ENCODE data around the gene GNAS. TPM values are rescaled to one million over a fixed set of nuclear protein-coding genes. Genes with fewer than 3 reads are reported as not detected.

The GNAS gene
- total and polyA plus RNA-seq, 3 experiments from 2014 or later = 218 to 666 (median 637) TPM

DNA sequence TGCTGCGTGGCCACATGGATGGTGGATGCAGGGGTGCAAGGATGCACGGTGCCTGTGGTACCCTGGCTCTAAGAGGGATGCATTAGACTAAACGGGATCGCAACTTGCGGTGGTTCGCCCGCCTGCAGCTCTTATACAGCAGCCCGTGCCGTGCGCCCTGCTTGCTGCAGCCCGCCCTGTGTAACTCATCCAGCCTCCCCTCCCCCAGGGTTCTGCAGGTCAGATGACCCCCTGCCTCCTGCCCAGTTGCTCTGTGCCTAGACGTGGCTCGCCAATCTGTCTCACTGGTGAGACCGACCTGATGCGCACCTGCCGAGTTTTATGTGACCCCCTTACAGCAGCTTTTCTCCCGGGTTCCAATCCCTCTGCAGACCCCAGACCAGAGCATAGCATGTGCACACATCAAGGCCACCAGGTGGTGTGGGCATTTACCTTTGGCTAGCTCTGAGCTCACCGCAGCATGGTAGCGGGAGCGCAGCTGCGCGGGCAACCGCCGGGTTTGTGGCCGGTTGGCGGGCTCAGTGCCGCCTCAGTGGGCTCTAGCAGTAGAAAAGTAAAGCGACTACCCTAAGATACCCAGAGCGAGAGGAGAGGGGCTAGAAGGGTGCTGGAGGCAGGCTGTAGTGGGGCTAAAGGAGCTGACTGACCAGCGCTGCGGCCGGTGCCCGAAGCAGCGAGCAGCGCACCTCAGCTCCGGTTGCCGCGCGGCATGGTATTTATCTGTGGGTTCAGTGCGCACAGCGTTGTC, 1.1 kb upstream of the GNAS start:
- Histone ChIP-seq H3K36me3 (ENCODE audit: insufficient read depth, low read length) (no peaks in the 10 kb centered on the region), H3K27me3 (ENCODE audit: insufficient read depth, low read length, poor library complexity, severe bottlenecking) (peaks cover 27% of the 10 kb centered on the region), H3K27ac (ENCODE audit: low read depth, low read length) (no peak overlapping the region), H3K9me3 (ENCODE audit: low read length) (no peaks in the 10 kb centered on the region), H3K4me3 (ENCODE audit: low read length) (peak overlapping the region; percentile 65), H3K4me1 (ENCODE audit: insufficient read depth, low read length) (peaks cover 9% of the 10 kb centered on the region)
- POLR2A ChIA-PET = interaction anchor here (1.6 kb wide), 1 partner anchor 38 kb away, joined by 4 read pairs; no protein-coding TSS in a partner anchor
- DNase-seq = no peak
- H3K36me3 Mint-ChIP-seq = no peaks in the 10 kb centered on the region
- peak overlapping the region; percentile 86 to 97 (median 95) for H3K4me3 Mint-ChIP-seq
- peaks cover 21 to 49% of the 10 kb centered on the region in 2 donors for H3K27me3 Mint-ChIP-seq
- peak overlapping the region in 2 of 8 donors; percentile 31 to 88 for H3K27ac Mint-ChIP-seq
- peaks cover 13 to 39% (median 34%) of the 10 kb centered on the region in 3 donors for H3K4me1 Mint-ChIP-seq
- H3K9me3 Mint-ChIP-seq = no peaks in the 10 kb centered on the region
- CTCF ChIA-PET = interaction anchor here (0.8 to 1.8 kb wide), 3 partner anchors 34 to 203 kb away, joined by 3 read pairs; no protein-coding TSS in a partner anchor

DNA sequence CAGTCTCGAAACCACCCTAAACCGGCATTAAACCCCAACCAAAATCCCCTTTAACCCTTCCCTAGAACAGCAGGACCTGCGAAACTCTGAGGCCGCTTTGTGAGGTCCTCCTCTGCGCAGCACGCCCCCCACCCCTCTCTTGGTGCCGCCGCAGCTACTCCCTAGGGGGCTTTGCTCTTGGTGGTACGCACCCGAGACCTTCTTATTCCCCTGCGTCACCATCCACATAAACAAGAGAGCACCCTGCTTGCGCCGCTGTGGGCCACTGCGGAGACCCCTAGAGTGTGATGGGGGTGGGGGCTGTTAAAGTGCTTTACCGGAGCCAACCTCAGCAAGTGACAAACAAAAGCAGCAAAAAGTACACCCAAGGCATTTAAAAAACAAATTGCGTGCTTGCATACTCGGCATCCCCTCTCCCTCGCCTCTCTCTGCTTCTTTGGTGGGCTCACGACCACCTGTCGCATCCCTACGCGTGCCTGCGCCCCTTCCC, 502 bp upstream of the GNAS start:
- ChIA-PET POLR2A (interaction anchor here (1.6 kb wide), 1 partner anchor 37 kb away, joined by 4 read pairs; no protein-coding TSS in a partner anchor), CTCF (interaction anchor here (0.7 to 1.8 kb wide), 6 partner anchors 8 to 236 kb away, joined by 3 to 5 read pairs (median 3); no protein-coding TSS in a partner anchor)
- peaks cover 13 to 39% (median 34%) of the 10 kb centered on the region in 3 donors for H3K4me1 Mint-ChIP-seq
- H3K36me3 ChIP-seq (ENCODE audit: insufficient read depth, low read length) = no peaks in the 10 kb centered on the region
- DNase-seq = no peak
- H3K9me3 ChIP-seq (ENCODE audit: low read length) = no peaks in the 10 kb centered on the region
- peak overlapping the region; percentile 65 for H3K4me3 ChIP-seq (ENCODE audit: low read length)
- no peaks in the 10 kb centered on the region for H3K36me3 Mint-ChIP-seq
- peaks cover 22 to 51% of the 10 kb centered on the region in 2 donors for H3K27me3 Mint-ChIP-seq
- H3K27ac ChIP-seq (ENCODE audit: low read depth, low read length) = no peak overlapping the region
- no peaks in the 10 kb centered on the region for H3K9me3 Mint-ChIP-seq
- peaks cover 9% of the 10 kb centered on the region for H3K4me1 ChIP-seq (ENCODE audit: insufficient read depth, low read length)
- H3K27ac Mint-ChIP-seq = peak overlapping the region in 1 of 8 donors; percentile 88
- H3K27me3 ChIP-seq (ENCODE audit: insufficient read depth, low read length, poor library complexity, severe bottlenecking) = peaks cover 27% of the 10 kb centered on the region
- H3K4me3 Mint-ChIP-seq = peak overlapping the region; percentile 86 to 97 (median 95)

GRCh38 chr20:58853466-58853865, 950 bp downstream of the GNAS start:
- DNase-seq = no peak
- Mint-ChIP-seq H3K4me3 (peak overlapping the region in 1 of 7 donors; percentile 36), H3K36me3 (no peaks in the 10 kb centered on the region), H3K27me3 (peaks cover 25 to 56% of the 10 kb centered on the region in 2 donors), H3K27ac (no peak overlapping the region), H3K4me1 (peaks cover 10 to 34% (median 24%) of the 10 kb centered on the region in 3 donors), H3K9me3 (no peaks in the 10 kb centered on the region)
- peaks cover 9% of the 10 kb centered on the region for H3K4me1 ChIP-seq (ENCODE audit: insufficient read depth, low read length)
- no peak overlapping the region for H3K4me3 ChIP-seq (ENCODE audit: low read length)
- H3K27ac ChIP-seq (ENCODE audit: low read depth, low read length) = no peak overlapping the region
- H3K27me3 ChIP-seq (ENCODE audit: insufficient read depth, low read length, poor library complexity, severe bottlenecking) = peaks cover 23% of the 10 kb centered on the region
- H3K9me3 ChIP-seq (ENCODE audit: low read length) = no peaks in the 10 kb centered on the region
- CTCF ChIA-PET = interaction anchor here (1.1 to 1.8 kb wide), 4 partner anchors 9 to 551 kb away, joined by 3 to 5 read pairs (median 4); no protein-coding TSS in a partner anchor
- no peaks in the 10 kb centered on the region for H3K36me3 ChIP-seq (ENCODE audit: insufficient read depth, low read length)
- POLR2A ChIA-PET = no interaction called here

GRCh38 chr20:58853976-58854637, 1.6 kb downstream of the GNAS start:
- H3K9me3 ChIP-seq (ENCODE audit: low read length) = no peaks in the 10 kb centered on the region
- Mint-ChIP-seq H3K36me3 (no peaks in the 10 kb centered on the region), H3K27me3 (peaks cover 26 to 60% of the 10 kb centered on the region in 2 donors), H3K27ac (no peak overlapping the region), H3K4me3 (peak overlapping the region in 6 of 7 donors; percentile 15 to 69 (median 59)), H3K4me1 (peaks cover 10 to 34% (median 24%) of the 10 kb centered on the region in 3 donors), H3K9me3 (no peaks in the 10 kb centered on the region)
- ChIA-PET POLR2A (no interaction called here), CTCF (interaction anchor here (1.8 kb wide), 1 partner anchor 10 kb away, joined by 5 read pairs; no protein-coding TSS in a partner anchor)
- no peak for DNase-seq
- peaks cover 22% of the 10 kb centered on the region for H3K27me3 ChIP-seq (ENCODE audit: insufficient read depth, low read length, poor library complexity, severe bottlenecking)
- no peak overlapping the region for H3K4me3 ChIP-seq (ENCODE audit: low read length)
- no peak overlapping the region for H3K27ac ChIP-seq (ENCODE audit: low read depth, low read length)
- peaks cover 9% of the 10 kb centered on the region for H3K4me1 ChIP-seq (ENCODE audit: insufficient read depth, low read length)
- H3K36me3 ChIP-seq (ENCODE audit: insufficient read depth, low read length) = no peaks in the 10 kb centered on the region

DNA sequence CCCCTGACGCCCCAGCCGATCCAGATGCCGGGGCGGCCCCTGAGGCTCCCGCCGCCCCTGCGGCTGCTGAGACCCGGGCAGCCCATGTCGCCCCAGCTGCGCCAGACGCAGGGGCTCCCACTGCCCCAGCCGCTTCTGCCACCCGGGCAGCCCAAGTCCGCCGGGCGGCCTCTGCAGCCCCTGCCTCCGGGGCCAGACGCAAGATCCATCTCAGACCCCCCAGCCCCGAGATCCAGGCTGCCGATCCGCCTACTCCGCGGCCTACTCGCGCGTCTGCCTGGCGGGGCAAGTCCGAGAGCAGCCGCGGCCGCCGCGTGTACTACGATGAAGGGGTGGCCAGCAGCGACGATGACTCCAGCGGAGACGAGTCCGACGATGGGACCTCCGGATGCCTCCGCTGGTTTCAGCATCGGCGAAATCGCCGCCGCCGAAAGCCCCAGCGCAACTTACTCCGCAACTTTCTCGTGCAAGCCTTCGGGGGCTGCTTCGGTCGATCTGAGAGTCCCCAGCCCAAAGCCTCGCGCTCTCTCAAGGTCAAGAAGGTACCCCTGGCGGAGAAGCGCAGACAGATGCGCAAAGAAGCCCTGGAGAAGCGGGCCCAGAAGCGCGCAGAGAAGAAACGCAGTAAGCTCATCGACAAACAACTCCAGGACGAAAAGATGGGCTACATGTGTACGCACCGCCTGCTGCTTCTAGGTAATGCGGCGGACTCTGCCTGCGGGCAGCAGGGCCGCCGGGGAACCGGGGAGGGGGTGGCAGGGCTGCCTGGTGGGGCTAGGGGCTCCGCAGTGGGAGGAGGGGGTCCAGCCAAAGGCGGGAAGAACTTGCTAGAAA, 2.3 kb downstream of the GNAS start:
- Mint-ChIP-seq H3K27me3 (peaks cover 25 to 58% of the 10 kb centered on the region in 2 donors), H3K36me3 (no peaks in the 10 kb centered on the region), H3K9me3 (no peaks in the 10 kb centered on the region), H3K27ac (peak overlapping the region in 1 of 8 donors; percentile 54), H3K4me1 (peaks cover 10 to 34% (median 24%) of the 10 kb centered on the region in 3 donors), H3K4me3 (peak overlapping the region in 6 of 7 donors; percentile 44 to 56 (median 51))
- no peaks in the 10 kb centered on the region for H3K9me3 ChIP-seq (ENCODE audit: low read length)
- H3K36me3 ChIP-seq (ENCODE audit: insufficient read depth, low read length) = no peaks in the 10 kb centered on the region
- no peak for DNase-seq
- no peak overlapping the region for H3K4me3 ChIP-seq (ENCODE audit: low read length)
- peaks cover 19% of the 10 kb centered on the region for H3K27me3 ChIP-seq (ENCODE audit: insufficient read depth, low read length, poor library complexity, severe bottlenecking)
- POLR2A ChIA-PET = interaction anchor here (0.8 kb wide), 1 partner anchor 34 kb away, joined by 4 read pairs; no protein-coding TSS in a partner anchor
- peaks cover 9% of the 10 kb centered on the region for H3K4me1 ChIP-seq (ENCODE audit: insufficient read depth, low read length)
- CTCF ChIA-PET = no interaction called here
- H3K27ac ChIP-seq (ENCODE audit: low read depth, low read length) = no peak overlapping the region

DNA sequence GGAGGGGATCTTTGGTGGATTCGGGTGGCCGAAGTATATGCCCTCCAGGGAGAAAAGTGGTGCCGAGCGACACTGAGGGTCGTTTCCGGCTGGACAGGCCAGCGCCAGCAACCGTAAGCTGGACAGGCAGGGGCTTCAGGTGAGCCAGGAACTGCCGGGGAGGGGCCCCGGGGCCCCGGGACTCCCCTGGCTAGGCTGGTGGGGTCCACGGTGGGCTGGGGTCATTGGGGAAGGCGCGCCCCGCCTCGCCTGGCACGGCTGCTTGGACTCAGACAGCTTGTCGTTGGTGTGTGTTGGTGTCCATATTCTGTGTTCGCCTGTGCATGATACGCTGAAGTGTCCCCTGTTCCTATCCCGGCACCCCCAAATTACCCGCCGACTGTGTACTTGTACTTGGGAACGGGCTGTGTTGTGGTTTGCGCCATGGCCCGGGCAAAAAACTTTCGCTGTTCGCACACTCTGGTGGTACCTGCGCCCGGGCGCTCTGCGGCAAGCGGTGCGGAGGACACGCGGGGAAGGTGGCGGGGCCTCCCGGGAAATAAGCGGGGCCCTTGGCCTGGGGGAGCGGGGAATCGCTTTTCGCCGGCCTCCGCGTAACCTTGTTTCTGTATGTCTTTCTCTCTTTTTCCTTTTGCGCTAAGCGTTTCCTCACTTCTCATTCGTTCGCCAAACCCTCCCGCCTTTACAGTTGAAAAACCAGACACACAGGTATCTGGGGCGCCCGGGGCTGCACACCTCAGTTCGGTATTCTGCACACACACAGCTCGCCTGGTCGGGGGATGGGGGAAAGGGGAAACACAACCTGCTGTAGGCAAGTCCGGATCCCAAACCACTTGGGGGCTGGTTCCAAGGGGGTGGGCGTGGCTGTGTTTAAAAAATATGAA, 3.2 kb downstream of the GNAS start:
- Mint-ChIP-seq H3K27me3 (peaks cover 21 to 61% of the 10 kb centered on the region in 2 donors), H3K4me3 (peak overlapping the region in 6 of 7 donors; percentile 19 to 51 (median 44)), H3K36me3 (no peaks in the 10 kb centered on the region), H3K27ac (no peak overlapping the region), H3K9me3 (no peaks in the 10 kb centered on the region), H3K4me1 (peaks cover 9 to 31% (median 21%) of the 10 kb centered on the region in 3 donors)
- no peak overlapping the region for H3K4me3 ChIP-seq (ENCODE audit: low read length)
- no peak overlapping the region for H3K27ac ChIP-seq (ENCODE audit: low read depth, low read length)
- no peak for DNase-seq
- H3K4me1 ChIP-seq (ENCODE audit: insufficient read depth, low read length) = peaks cover 9% of the 10 kb centered on the region
- ChIA-PET CTCF (no interaction called here), POLR2A (interaction anchor here (0.8 kb wide), 1 partner anchor 33 kb away, joined by 4 read pairs; no protein-coding TSS in a partner anchor)
- no peaks in the 10 kb centered on the region for H3K9me3 ChIP-seq (ENCODE audit: low read length)
- peaks cover 15% of the 10 kb centered on the region for H3K27me3 ChIP-seq (ENCODE audit: insufficient read depth, low read length, poor library complexity, severe bottlenecking)
- no peaks in the 10 kb centered on the region for H3K36me3 ChIP-seq (ENCODE audit: insufficient read depth, low read length)
